Activated T-cell treated with anti-CD3 and anti-CD28 coated beads for 1 hour (primary cell): ENCODE data around the gene USP28.
"Not testable (repeated sequence)": the region's sequence is repeated elsewhere in the genome, so short reads cannot be mapped to it uniquely, and the experiment has no call there.

Source experiments
- DNase-seq: peaks from one replicate; pipeline ENCODE4 v3.0.0-alpha.2; 2020; ENCODE audit warnings: low read depth

USP28 gene

GRCh38 chr11:113773092-113773415, 102.3 kb downstream of the USP28 start:
- DNase-seq: no peak

- DNase-seq: no peak
These were observed 103.4 kb downstream of the USP28 start for GRCh38 chr11:113771964-113772363.

- DNase-seq: no peak
These were observed 110.7 kb downstream of the USP28 start for GRCh38 chr11:113764527-113765219.

GRCh38 chr11:113763040-113763439, 112.3 kb downstream of the USP28 start:
- DNase-seq: not testable (repeated sequence)

- DNase-seq: no peak
These were observed 115.1 kb downstream of the USP28 start for GRCh38 chr11:113760241-113760640.

- no peak for DNase-seq
These were observed 122.4 kb downstream of the USP28 start for GRCh38 chr11:113752932-113753331.
